ENCODE data around the gene HPS1.

GRCh38 chr10:98404571-98405359, 42.0 kb downstream of the HPS1 start:
- TF ChIP-seq CTCF (IDR thresholded peaks at IDR 0.05; ENCODE audit: insufficient read depth, low read depth, low read length) (no peak), EZH2 (IDR thresholded peaks at IDR 0.05; ENCODE audit: insufficient read depth, low read length) (no peak)
